Mesothelial cell of epicardium (in vitro differentiated cells): ENCODE measurements around the gene GBX1. TPM values are rescaled to one million over a fixed set of nuclear protein-coding genes. Genes with fewer than 3 reads are reported as not detected.

Source experiments
- DNase-seq, 2 experiments: peaks; one replicate each; pipeline ENCODE4 v3.0.0; 2021; ENCODE audit warnings: low spot score in 2 of 2; ENCODE audit not compliant: unreplicated experiment in 2 of 2
- H3K27ac Mint-ChIP-seq: 2 replicates; pipeline ENCODE4 v1.8.0; 2021; ENCODE audit warnings: mixed read lengths
- H3K27me3 Mint-ChIP-seq: 2 replicates; pipeline ENCODE4 v1.8.0; 2021; ENCODE audit warnings: low read depth, mixed read lengths
- H3K36me3 Mint-ChIP-seq: 2 replicates; pipeline ENCODE4 v1.8.0; 2021; ENCODE audit warnings: mixed read lengths
- H3K4me1 Mint-ChIP-seq: 2 replicates; pipeline ENCODE4 v1.8.0; 2021; ENCODE audit warnings: mixed read lengths
- H3K4me3 Mint-ChIP-seq: 2 replicates; pipeline ENCODE4 v1.8.0; 2021; ENCODE audit warnings: mild to moderate bottlenecking, moderate library complexity, mixed read lengths
- H3K9me3 Mint-ChIP-seq: 2 replicates; pipeline ENCODE4 v1.8.0; 2021; ENCODE audit warnings: mixed read lengths
- total RNA-seq: library from RNA; stranded (reverse); gene quantifications from 3 replicates; pipeline ENCODE4 v1.2.1, GENCODE V29; 2021
- TF ChIP-seq, protein P1 (sequence below): fragments of 200-600 bp; sonication (generic); IDR thresholded peaks from one replicate; pipeline ENCODE4 v1.5.0; 2021; ENCODE audit warnings: antibody characterized with exemption; ENCODE audit not compliant: unreplicated experiment

Gene GBX1
- total RNA-seq, 1 donor from 2014 or later, result not detected

GRCh38 chr7:151123158-151123821 is 44.2 kb downstream of the GBX1 start:
- peak overlapping the region; percentile 50 for H3K27ac Mint-ChIP-seq
- H3K9me3 Mint-ChIP-seq, result no peaks in the 10 kb centered on the region
- TF ChIP-seq, protein P1, sequence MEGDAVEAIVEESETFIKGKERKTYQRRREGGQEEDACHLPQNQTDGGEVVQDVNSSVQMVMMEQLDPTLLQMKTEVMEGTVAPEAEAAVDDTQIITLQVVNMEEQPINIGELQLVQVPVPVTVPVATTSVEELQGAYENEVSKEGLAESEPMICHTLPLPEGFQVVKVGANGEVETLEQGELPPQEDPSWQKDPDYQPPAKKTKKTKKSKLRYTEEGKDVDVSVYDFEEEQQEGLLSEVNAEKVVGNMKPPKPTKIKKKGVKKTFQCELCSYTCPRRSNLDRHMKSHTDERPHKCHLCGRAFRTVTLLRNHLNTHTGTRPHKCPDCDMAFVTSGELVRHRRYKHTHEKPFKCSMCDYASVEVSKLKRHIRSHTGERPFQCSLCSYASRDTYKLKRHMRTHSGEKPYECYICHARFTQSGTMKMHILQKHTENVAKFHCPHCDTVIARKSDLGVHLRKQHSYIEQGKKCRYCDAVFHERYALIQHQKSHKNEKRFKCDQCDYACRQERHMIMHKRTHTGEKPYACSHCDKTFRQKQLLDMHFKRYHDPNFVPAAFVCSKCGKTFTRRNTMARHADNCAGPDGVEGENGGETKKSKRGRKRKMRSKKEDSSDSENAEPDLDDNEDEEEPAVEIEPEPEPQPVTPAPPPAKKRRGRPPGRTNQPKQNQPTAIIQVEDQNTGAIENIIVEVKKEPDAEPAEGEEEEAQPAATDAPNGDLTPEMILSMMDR, result no peak

GRCh38 chr7:151122796-151123157 is 44.7 kb downstream of the GBX1 start:
- Mint-ChIP-seq H3K4me3 (no peak overlapping the region), H3K27ac (no peak overlapping the region), H3K9me3 (no peaks in the 10 kb centered on the region), H3K27me3 (peaks cover 2% of the 10 kb centered on the region), H3K4me1 (peaks cover 17% of the 10 kb centered on the region), H3K36me3 (peaks cover 37% of the 10 kb centered on the region)
- no peak for DNase-seq
- TF ChIP-seq, protein P1, result no peak

More at GRCh38 chr7:151123158-151123821, 44.2 kb downstream of the GBX1 start:
- no peak for DNase-seq
- H3K36me3 Mint-ChIP-seq, result peaks cover 37% of the 10 kb centered on the region
- no peak overlapping the region for H3K4me3 Mint-ChIP-seq
- H3K27me3 Mint-ChIP-seq, result peaks cover 2% of the 10 kb centered on the region
- H3K4me1 Mint-ChIP-seq, result peaks cover 17% of the 10 kb centered on the region

GRCh38 chr7:151122276-151122675 is 45.2 kb downstream of the GBX1 start:
- Mint-ChIP-seq H3K36me3 (peaks cover 35% of the 10 kb centered on the region), H3K9me3 (no peaks in the 10 kb centered on the region), H3K4me1 (peaks cover 14% of the 10 kb centered on the region), H3K27ac (no peak overlapping the region), H3K27me3 (peaks cover 2% of the 10 kb centered on the region), H3K4me3 (no peak overlapping the region)
- DNase-seq, result no peak
- TF ChIP-seq, protein P1, result no peak

- Mint-ChIP-seq H3K27me3 (peaks cover 2% of the 10 kb centered on the region), H3K4me3 (no peak overlapping the region), H3K27ac (no peak overlapping the region), H3K9me3 (no peaks in the 10 kb centered on the region), H3K4me1 (peaks cover 16% of the 10 kb centered on the region), H3K36me3 (peaks cover 35% of the 10 kb centered on the region)
- DNase-seq, result no peak
- TF ChIP-seq, protein P1, result no peak
Measured at GRCh38 chr7:151121380-151122170, 45.9 kb downstream of the GBX1 start.

GRCh38 chr7:151120896-151121295 is 46.6 kb downstream of the GBX1 start:
- H3K4me1 Mint-ChIP-seq, result peaks cover 20% of the 10 kb centered on the region
- H3K9me3 Mint-ChIP-seq, result no peaks in the 10 kb centered on the region
- TF ChIP-seq, protein P1, result no peak
- no peak overlapping the region for H3K4me3 Mint-ChIP-seq
- H3K27me3 Mint-ChIP-seq, result peaks cover 2% of the 10 kb centered on the region
- DNase-seq, result no peak
- peaks cover 35% of the 10 kb centered on the region for H3K36me3 Mint-ChIP-seq
- no peak overlapping the region for H3K27ac Mint-ChIP-seq
